Progenitor cell of endocrine pancreas (in vitro differentiated cells): ENCODE results near the gene SMIM9. TPM values are rescaled to one million over a fixed set of nuclear protein-coding genes. Genes with fewer than 3 reads are reported as not detected.

Source experiments
- DNase-seq: peaks from one replicate; pipeline ENCODE4 v3.0.0; 2021; ENCODE audit warnings: low spot score; ENCODE audit not compliant: unreplicated experiment
- H3K27ac Mint-ChIP-seq: 2 replicates; pipeline ENCODE4 v1.8.0; 2021; ENCODE audit warnings: mild to moderate bottlenecking, moderate library complexity, mixed read lengths
- H3K27me3 Mint-ChIP-seq: 2 replicates; pipeline ENCODE4 v1.8.0; 2021; ENCODE audit warnings: mixed read lengths
- H3K36me3 Mint-ChIP-seq: 2 replicates; pipeline ENCODE4 v1.8.0; 2022; ENCODE audit warnings: mixed read lengths; ENCODE audit not compliant: insufficient read depth
- H3K4me1 Mint-ChIP-seq: 2 replicates; pipeline ENCODE4 v1.8.0; 2021; ENCODE audit warnings: low read depth, mixed read lengths
- H3K4me3 Mint-ChIP-seq: 2 replicates; pipeline ENCODE4 v1.8.0; 2021; ENCODE audit warnings: low read depth, mild to moderate bottlenecking, moderate library complexity, mixed read lengths
- H3K9me3 Mint-ChIP-seq: 2 replicates; pipeline ENCODE4 v1.8.0; 2021; ENCODE audit warnings: low read depth, mixed read lengths
- total RNA-seq: library from RNA; stranded (reverse); gene quantifications from 2 replicates; pipeline ENCODE4 v1.2.1, GENCODE V29; 2021
- TF ChIP-seq, protein P1 (sequence below): fragments of 200-600 bp; sonication (generic); IDR thresholded peaks from one replicate; pipeline ENCODE4 v1.5.0; 2021; ENCODE audit warnings: antibody characterized with exemption, mild to moderate bottlenecking; ENCODE audit not compliant: unreplicated experiment

The SMIM9 gene
- total RNA-seq, 1 donor from 2014 or later, result not detected

GRCh38 chrX:154784149-154784995 lies 50.1 kb downstream of the SMIM9 start:
- Mint-ChIP-seq H3K9me3 (peaks cover 20% of the 10 kb centered on the region), H3K27ac (no peak overlapping the region), H3K4me3 (no peak overlapping the region), H3K36me3 (peaks cover 2% of the 10 kb centered on the region), H3K4me1 (no peaks in the 10 kb centered on the region), H3K27me3 (no peaks in the 10 kb centered on the region)
- DNase-seq, result no peak
- TF ChIP-seq, protein P1, sequence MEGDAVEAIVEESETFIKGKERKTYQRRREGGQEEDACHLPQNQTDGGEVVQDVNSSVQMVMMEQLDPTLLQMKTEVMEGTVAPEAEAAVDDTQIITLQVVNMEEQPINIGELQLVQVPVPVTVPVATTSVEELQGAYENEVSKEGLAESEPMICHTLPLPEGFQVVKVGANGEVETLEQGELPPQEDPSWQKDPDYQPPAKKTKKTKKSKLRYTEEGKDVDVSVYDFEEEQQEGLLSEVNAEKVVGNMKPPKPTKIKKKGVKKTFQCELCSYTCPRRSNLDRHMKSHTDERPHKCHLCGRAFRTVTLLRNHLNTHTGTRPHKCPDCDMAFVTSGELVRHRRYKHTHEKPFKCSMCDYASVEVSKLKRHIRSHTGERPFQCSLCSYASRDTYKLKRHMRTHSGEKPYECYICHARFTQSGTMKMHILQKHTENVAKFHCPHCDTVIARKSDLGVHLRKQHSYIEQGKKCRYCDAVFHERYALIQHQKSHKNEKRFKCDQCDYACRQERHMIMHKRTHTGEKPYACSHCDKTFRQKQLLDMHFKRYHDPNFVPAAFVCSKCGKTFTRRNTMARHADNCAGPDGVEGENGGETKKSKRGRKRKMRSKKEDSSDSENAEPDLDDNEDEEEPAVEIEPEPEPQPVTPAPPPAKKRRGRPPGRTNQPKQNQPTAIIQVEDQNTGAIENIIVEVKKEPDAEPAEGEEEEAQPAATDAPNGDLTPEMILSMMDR, result no peak

DNA sequence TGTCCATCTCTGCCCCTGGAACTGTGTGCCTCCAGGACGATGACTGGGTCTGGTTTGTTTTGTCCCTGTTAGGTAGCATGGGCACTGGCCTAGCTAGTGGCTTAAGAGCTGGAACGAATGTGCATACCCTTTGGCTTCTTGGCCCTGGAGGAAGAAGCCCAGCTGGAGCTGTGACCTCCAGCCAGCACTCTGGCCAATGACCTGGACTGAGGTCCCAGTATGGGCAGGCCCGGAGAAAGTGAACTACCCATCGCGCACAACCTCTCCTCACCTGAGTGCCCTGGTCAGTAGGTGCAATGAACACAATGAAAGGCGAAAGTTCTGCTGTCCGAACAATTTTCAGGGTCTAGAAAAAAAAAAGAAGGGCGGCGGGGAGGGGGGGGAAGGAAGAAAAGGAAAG lies 53.5 kb downstream of the SMIM9 start:
- Mint-ChIP-seq H3K36me3 (peaks cover 11% of the 10 kb centered on the region), H3K9me3 (peaks cover 18% of the 10 kb centered on the region), H3K4me1 (no peaks in the 10 kb centered on the region), H3K4me3 (no peak overlapping the region), H3K27ac (no peak overlapping the region), H3K27me3 (no peaks in the 10 kb centered on the region)
- DNase-seq, result no peak
- TF ChIP-seq, protein P1, result no peak

- no peaks in the 10 kb centered on the region for H3K27me3 Mint-ChIP-seq
- H3K4me3 Mint-ChIP-seq, result no peak overlapping the region
- H3K9me3 Mint-ChIP-seq, result peaks cover 20% of the 10 kb centered on the region
- H3K4me1 Mint-ChIP-seq, result no peaks in the 10 kb centered on the region
- H3K27ac Mint-ChIP-seq, result no peak overlapping the region
- no peak for DNase-seq
- peaks cover 16% of the 10 kb centered on the region for H3K36me3 Mint-ChIP-seq
- TF ChIP-seq, protein P1, result no peak
Measured at GRCh38 chrX:154779261-154779660, 55.2 kb downstream of the SMIM9 start.

- Mint-ChIP-seq H3K27ac (no peak overlapping the region), H3K4me3 (no peak overlapping the region), H3K4me1 (no peaks in the 10 kb centered on the region), H3K36me3 (peaks cover 28% of the 10 kb centered on the region), H3K27me3 (no peaks in the 10 kb centered on the region), H3K9me3 (peaks cover 25% of the 10 kb centered on the region)
- no peak for DNase-seq
- TF ChIP-seq, protein P1, result no peak
Measured at GRCh38 chrX:154776753-154777152, 57.7 kb downstream of the SMIM9 start.

DNA sequence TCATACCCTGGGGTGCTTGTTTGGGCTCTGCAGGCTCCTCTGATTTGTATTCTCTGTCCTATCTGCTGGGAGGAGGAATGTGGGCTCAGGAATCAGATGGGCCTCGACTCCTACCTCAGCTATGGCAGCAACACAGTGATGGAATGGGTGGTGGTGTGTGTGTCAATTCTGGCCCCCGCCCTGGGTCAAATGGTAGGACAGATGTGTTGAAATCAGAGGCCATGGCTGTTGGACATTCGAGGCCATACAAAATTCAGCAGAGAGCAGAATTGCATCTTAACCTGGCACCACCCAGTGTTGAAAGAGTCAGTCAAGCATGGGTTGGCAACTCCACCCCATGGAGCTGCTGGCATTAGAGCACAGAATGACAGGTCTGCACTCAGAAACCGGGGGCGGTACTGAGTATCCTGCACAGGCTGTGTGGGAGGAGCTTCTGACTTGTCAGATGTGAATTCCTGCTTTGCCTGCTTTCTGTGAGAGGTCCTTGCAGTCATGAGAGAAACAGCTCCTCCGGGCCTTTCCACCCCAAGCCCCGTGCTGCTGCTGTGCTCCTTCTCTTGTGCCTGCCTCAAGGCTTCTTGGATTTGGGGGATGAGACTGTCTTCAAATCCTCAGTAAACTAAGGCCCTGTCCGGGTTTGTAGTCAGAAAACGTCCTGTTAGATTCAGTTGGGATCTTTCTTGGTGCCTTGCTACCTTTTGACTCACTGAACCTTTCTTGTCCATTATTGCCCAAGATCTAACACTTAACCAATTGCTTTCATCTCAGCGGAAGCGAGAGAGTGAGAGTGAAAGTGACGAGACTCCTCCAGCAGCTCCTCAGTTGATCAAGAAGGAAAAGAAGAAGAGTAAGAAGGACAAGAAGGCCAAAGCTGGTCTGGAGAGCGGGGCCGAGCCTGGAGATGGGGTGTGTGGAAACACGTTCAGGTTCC lies 58.8 kb downstream of the SMIM9 start:
- no peaks in the 10 kb centered on the region for H3K27me3 Mint-ChIP-seq
- no peak overlapping the region for H3K4me3 Mint-ChIP-seq
- H3K4me1 Mint-ChIP-seq, result no peaks in the 10 kb centered on the region
- peaks cover 31% of the 10 kb centered on the region for H3K9me3 Mint-ChIP-seq
- no peak overlapping the region for H3K27ac Mint-ChIP-seq
- peaks cover 36% of the 10 kb centered on the region for H3K36me3 Mint-ChIP-seq
- TF ChIP-seq, protein P1, result no peak
- DNase-seq, result no peak
